Measurements from ENCODE around the gene PPP2R5B. TPM values are rescaled to one million over a fixed set of nuclear protein-coding genes. Genes with fewer than 3 reads are reported as not detected.

Gene PPP2R5B
- total RNA-seq, 1 donor from 2014 or later, result 28.3 TPM

- no peak for DNase-seq (ENCODE audit: low spot score)
These were observed 35.6 kb upstream of the PPP2R5B start for GRCh38 chr11:64888729-64889511.

GRCh38 chr11:64890522-64890939, 34.0 kb upstream of the PPP2R5B start:
- no peak for DNase-seq (ENCODE audit: low spot score)

- DNase-seq (ENCODE audit: low spot score), result no peak
These were observed 33.2 kb upstream of the PPP2R5B start for GRCh38 chr11:64891215-64891848.

- DNase-seq (ENCODE audit: low spot score), result no peak
These were observed 32.6 kb upstream of the PPP2R5B start for GRCh38 chr11:64891880-64892279.

DNA sequence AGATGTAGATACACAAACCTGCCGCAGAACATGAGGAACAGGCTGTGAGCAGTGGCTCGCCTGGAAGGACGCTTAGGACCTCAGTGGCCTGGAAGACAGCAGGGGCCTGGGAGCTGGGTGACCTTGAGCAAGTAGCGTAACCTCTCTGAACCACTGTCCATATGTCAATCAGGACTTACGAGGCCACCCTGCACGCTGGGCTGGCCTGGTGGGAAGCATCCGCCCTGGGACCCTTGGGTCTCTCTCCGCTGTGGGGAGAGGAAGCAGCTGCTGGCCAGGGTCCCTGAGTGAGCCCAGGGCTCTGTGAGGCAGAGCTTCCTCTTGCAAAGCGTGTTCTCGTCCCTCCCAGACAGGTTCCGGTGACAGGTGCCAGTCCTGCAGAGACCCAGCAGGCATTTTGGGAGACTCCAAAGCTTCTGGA, 32.1 kb upstream of the PPP2R5B start:
- DNase-seq (ENCODE audit: low spot score), result no peak

DNA sequence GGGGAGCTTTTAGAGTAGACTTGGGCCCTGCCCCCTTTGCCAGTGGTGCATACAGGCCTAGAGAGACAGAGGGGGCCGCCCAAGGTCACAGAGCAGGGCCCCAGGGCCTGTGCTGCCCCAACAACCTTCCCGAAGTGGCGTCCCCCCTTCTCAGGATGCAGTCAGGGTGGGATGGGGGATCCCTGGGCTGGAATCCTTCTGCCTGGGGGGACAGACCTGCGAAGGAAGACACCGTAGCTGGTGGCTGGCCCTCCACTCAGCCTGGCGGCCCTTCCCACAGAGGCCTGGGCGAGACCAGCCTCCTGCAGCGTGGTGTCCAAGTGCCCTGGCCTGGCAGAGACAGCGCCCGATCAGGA, 31.7 kb upstream of the PPP2R5B start:
- no peak for DNase-seq (ENCODE audit: low spot score)

DNA sequence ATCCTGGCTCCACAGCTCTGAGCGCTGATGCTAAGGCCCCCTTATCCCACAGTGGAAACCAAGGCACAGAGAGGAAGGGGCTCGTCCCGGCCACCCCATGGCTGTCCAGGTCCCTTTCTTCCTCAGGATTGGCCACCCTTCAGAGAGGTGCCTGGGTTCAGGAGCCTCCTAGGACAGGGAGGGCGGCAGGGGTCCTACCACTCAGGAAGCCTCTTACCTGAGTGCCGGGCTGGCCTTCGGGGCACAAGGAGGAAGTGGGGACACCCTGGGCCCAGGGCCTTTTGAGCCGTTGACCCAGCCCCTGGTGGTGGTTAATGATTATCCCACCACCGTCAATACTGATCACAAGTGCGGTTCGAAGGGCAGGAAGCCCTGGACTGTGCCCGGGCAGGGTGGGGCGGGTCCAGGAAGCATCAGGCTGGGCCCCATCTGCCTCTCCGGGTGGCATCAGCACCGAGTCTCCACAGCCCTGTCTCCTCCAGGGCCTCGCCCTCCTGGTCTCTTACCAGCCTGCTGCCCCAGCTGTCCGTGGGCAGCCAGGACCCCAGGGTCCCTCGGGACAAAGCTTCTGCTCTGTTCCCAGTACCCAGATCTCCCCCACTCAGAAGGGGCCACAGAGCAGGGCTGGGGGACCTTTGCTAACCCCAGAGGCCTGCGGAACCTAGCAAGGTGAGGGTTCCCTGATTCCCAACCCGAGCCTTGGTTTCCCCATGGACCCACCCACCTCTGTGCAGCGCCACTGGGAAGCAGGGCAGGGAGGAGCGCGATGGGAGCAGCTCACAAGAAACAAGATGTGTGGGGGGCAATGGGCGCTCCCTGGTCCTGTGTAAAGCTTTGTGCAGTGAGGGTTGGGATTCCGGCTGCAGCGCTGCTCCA, 31.1 kb upstream of the PPP2R5B start:
- DNase-seq (ENCODE audit: low spot score), result no peak

DNA sequence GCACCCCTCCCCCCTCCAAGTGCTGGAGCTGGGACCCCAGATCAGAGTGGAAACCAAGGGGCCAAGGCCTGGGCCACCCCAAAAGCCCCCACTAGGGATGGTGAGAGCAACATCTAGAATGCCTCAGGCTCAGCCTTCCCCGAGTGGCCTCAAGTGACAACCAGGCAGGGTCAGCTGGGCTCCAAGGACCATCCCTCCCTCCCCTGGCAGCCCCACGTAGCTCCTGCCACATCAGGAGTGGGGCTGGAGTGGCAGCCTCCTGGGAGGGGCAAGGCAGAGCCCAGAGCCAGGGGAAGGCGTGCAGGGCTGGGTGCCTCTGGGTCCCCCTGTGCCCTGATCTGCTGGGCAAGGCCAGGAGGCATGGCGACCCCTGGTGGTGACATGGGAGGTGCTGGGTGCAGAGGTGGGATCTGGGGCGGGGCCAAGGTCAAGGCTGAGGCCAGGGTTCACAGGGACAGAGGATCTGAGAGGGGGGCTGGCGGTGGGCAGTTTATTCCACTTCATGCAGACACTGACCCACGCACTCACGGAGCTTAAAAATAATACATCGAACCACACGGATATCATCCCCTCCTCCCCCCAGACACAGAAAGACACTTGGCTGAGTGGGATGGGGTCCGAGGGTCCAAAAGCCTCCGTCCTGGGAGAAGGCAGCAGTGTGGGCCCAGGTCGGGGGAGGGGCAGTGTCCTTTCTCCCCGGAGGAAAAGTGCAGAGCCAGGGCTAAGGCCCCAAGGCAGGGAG, 30.2 kb upstream of the PPP2R5B start:
- peak; percentile 96 for DNase-seq (ENCODE audit: low spot score)

- DNase-seq (ENCODE audit: low spot score), result no peak
These were observed 29.6 kb upstream of the PPP2R5B start for GRCh38 chr11:64894812-64895452.

DNA sequence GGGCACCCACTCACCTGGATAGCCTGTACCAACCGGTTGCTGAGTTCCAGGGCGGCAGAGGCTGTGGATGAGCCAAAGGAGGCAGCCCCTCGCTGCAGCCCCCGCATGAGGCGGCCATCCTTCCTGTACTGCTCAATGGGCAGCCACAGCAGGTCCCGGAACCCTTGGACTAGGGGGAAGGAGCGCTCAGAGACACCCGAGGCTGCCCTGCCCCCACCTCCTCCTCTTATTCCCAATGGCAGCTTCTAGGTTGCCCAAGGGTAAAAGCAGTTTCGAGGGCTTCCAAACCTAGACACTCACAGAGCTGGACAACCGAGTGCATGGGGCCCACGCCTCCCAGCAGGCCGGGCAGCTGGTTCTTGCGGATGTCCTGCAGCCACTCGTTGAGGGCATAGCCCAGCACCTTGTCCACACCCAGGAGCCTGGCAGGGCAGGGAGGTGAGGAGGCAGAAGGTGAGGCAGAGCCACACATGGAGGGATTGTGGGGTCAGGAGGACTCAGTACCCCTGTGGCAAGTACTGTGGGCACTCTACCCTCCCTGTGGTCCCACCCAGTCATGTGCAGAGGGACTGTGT, 28.0 kb upstream of the PPP2R5B start:
- no peak for DNase-seq (ENCODE audit: low spot score)

GRCh38 chr11:64897381-64898075, 27.0 kb upstream of the PPP2R5B start:
- no peak for DNase-seq (ENCODE audit: low spot score)

DNA sequence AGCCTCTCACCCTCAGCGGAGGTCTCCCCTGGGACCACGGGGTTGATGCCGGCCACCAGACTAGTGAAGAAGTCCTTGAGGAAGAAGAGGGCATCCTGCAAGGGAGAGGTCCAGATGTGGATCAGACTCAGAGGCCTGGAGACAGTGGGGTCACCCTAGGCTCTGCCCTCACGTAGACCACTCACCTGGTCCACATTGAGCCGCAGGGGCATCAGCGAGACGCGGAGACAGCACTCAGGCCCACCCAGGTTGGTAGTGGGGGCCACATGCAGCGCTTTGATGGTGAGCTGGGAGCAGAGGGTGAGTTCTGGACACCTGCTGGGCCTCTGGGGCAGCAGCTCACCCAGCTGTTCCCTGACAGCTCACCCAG, 26.4 kb upstream of the PPP2R5B start:
- no peak for DNase-seq (ENCODE audit: low spot score)

DNA sequence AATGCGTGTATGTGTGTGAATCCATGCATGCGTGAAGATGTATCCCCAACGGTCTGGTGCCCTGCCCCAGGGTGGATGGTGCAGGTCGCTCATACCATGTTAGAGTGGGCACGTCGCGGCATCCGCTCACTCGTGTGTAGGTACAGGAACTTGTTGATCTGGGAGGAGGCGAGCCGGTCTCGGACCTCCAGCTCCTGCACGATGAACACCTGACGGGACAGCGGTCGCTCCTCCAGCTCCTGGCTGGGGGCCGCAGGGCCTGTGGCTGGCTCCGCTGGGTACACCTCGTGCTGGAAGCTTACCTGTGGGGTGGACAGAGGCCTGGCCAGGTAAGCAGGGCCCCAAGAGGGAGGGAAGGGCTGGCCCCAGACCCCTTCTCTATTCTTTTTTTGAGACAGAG, 25.9 kb upstream of the PPP2R5B start:
- DNase-seq (ENCODE audit: low spot score), result no peak

- no peak for DNase-seq (ENCODE audit: low spot score)
These were observed 24.2 kb upstream of the PPP2R5B start for GRCh38 chr11:64900263-64900678.

DNA sequence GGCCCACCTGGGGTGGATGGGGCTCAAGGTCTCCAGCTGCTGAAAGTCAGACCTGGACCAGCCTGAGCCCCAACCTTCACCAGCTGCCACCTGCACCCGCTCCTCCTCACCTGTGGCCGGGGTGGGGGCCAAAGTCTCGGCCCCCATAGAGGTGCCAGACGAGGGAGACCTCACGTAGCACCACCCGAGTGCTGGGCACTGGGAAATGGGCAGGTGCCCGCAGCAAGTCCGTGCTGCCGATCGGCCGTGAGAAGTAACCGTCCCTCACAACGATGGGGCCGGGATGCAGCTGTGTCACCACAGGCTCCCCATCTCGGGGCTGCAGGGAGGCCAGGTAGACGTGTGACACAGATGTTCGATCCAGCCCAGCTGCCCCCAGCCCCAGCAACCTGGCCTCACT, 23.7 kb upstream of the PPP2R5B start:
- DNase-seq (ENCODE audit: low spot score), result no peak

- DNase-seq (ENCODE audit: low spot score), result no peak
These were observed 22.2 kb upstream of the PPP2R5B start for GRCh38 chr11:64902102-64902900.

- DNase-seq (ENCODE audit: low spot score), result no peak
These were observed 21.1 kb upstream of the PPP2R5B start for GRCh38 chr11:64903291-64903833.

- no peak for DNase-seq (ENCODE audit: low spot score)
These were observed 18.8 kb upstream of the PPP2R5B start for GRCh38 chr11:64905516-64906313.
